ELF-1 (cell line): ENCODE measurements around the gene VPS26A.

Experiments used
- DNase-seq: peaks from one replicate; pipeline ENCODE4 v3.0.0-alpha.2; 2016; ENCODE audit warnings: low read depth, low spot score

The VPS26A gene

DNA sequence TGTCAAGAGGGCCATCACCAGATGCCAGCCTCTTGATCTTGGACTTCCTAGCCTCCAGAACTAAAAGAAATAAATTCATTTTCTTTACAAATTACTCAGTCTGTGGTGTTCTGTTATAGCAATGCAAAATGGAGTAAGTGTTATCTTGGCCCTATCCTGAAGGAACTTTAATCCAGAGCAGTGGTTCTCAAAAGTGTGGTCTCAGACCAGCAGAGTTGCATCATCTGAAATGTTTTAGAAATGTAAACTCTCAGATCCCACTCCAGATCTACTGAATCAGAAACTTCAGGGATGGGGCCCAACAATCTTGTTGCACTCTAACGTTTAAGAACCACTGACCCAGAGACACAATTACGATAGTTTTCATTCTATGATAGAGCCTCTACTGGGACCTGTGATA is 52.8 kb downstream of the VPS26A start:
- no peak for DNase-seq

GRCh38 chr10:69179089-69179742 is 55.2 kb downstream of the VPS26A start:
- no peak for DNase-seq

- DNase-seq: peak; percentile 96
These were observed 56.0 kb downstream of the VPS26A start, which contains the start of gene SUPV3L1 for GRCh38 chr10:69179743-69180524. TSS of gene SUPV3L1 (plus strand) at chr10:69180234. CDS start at chr10:69180292, 58 bp downstream.

DNA sequence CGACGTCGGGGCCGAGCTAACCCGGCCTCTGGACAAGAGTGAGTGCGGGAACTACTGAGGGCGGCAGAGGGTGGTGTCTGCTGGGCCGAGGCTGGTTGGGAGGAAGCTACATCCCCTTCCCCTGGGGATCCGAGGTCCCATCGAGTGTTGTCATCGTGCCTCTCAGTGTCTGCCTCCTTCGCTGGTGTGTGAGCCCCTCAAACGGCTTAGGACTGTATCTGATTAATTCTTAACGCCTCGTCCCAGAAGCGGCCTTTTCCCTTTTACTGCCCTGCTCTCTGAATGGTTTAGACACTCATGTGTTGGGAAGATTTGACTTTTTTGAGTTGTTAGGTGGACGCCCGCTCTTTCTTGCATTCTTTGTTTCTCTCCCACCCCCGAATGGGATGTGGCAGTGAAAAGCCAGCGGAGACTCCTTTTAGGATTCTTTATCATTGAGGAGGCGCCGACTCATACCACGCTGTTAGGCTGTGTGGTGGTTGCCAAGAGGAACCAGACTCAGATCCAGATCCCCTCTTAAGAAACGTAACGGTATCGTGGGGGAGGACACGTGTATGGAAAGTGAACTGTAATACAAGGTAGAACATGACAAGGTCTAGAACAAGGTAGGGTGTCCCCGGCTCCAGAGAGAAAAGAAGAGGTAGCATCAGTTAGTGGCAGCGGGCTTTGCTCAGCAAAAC is 56.7 kb downstream of the VPS26A start:
- DNase-seq: no peak

GRCh38 chr10:69181433-69181832 is 57.5 kb downstream of the VPS26A start:
- no peak for DNase-seq

DNA sequence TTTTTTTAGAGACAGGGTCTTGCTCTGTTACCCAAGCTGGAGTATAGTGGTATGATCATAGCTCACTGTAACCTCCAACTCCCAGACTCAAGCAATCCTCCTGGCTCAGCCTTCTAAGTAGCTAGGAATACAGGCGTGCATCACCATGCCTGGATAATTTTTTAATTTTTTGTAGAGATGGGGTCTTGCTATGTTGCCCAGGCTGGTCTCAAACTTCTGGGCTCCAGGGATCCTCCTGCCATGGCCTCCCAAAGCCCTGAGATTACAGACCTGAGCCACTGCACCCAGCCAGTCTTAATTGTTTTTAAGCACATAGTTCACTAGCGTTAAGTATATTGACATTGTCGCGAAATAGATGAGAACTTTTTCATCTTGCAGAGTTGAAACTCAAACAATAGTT is 58.0 kb downstream of the VPS26A start:
- DNase-seq: no peak

DNA sequence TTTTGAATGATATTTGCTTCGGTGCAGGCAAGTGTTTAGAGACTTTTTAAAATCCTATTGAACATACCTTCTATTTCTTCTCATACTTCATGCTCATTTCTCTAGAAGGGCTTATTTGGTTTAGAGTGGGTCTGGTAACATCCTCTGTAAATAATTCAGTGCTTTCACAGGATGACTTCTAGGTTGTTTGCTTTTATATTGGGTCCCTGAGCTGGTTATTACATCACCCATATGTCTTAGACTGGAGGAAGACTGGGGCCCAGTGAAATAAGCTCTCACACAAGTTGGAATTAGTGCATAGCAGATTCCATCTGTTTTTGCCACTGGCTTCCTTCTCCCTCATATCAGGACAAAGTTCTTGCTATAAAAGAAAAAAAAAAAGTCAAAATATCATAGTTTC is 62.5 kb downstream of the VPS26A start:
- DNase-seq: no peak

GRCh38 chr10:69201045-69201444 is 77.1 kb downstream of the VPS26A start:
- no peak for DNase-seq

DNA sequence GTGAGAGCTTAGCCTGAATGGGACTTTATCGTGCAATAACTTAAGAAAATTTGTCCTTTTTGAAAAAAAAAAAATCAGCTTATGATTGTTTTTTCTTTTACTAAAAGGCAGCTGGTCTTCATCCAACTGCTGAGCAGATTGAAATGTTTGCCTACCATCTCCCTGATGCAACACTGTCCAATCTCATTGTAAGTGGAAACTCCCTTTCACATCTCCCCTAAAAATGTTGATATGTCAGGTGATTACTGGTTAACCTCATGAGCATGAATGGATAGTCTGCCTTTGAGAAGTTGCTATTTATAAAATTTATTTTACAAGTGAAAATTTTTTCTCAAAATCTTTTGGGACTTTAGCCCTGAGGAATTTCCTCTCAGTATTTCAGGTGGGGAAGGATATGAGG is 78.4 kb downstream of the VPS26A start:
- no peak for DNase-seq

DNA sequence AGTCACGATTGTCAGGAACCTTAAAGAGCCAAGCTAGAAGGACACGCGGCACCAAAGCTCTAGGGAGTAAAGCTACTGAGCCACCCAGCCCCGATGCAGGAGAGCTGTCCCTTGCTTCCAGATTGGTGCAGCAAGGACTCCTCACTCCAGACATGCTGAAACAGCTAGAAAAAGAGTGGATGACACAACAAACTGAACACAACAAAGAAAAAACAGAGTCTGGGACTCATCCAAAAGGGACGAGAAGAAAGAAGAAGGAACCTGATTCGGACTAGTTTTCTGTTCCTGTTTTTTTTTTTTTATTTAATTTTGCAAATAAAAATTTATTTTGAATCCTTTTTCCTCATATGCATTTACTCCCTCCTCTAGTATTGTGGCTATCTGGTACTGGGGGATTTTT is 84.8 kb downstream of the VPS26A start:
- DNase-seq: no peak

GRCh38 chr10:69209787-69210484 is 86.0 kb downstream of the VPS26A start:
- no peak for DNase-seq

- no peak for DNase-seq
These were observed 87.1 kb downstream of the VPS26A start for GRCh38 chr10:69211104-69211503.

DNA sequence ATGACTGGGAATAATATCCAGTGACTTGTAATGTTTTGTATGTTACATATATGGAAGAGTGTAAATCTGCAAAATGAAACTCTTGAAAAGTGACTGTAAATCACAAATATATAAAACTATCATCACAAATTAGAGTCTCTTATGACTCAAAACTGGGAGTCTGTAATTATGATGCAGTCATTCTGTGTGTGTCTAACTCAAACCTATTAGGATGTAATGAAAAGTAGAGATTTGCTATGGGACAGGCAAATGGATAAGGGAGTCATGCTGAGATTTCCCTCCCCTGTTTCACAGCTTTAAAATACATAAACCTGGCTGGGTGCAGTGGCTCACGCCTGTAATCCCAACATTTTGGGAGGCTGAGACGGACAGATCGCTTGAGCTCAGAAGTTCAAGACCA is 87.5 kb downstream of the VPS26A start:
- no peak for DNase-seq

DNA sequence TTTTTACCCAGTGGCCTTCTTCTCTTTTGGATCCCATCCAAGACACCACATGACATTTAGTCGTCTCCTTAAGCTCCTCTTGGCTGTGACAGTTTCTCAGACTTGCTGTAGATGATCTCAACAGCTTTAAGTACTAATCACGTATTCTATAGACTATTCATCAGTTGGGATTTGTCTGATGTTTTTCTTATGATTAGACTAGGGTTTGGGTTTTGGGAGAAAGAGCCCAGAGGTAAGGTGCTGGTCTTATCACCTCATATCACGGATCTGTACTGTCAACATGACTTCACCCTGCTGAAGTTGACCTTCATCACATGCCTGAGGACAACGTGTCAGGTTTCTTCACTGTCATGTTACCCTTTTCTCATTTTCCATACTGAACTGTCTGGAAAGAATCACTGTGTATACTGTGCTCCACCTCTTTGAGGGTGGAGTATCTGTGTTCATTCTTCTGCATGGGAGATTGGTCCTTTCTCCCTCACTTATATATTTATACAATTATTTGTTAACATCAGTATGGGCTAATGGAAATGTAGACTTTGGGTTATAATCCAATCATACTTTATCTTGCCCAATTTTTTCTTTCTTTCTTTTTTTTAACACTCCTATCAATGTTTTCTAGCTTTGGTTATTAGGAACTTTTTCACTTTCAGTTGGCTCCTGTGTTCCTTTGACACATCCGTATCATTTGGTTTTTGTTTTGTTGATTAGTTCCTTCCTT is 89.8 kb downstream of the VPS26A start:
- DNase-seq: no peak

DNA sequence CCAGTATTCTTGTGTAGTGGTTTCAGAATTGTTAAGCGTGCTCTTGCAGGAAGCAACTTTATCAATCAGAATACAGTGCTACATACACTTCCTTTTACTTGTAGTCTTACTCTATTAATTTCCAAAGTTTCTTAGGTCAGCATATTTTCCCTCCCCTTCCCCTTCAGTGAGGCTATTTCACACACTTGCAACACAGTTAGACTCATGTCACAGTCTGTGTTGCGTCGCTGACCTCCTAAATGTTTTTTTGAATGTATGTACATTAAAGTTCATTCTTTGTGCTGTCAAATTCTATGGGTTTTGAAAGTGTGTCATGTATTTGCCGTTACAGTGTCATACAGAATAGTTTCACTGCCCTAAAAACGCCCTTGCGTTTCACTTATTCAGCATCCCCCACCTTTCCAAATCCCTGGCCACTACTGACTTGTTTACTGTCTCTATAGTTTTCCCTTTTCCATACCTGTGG is 90.7 kb downstream of the VPS26A start:
- no peak for DNase-seq

DNA sequence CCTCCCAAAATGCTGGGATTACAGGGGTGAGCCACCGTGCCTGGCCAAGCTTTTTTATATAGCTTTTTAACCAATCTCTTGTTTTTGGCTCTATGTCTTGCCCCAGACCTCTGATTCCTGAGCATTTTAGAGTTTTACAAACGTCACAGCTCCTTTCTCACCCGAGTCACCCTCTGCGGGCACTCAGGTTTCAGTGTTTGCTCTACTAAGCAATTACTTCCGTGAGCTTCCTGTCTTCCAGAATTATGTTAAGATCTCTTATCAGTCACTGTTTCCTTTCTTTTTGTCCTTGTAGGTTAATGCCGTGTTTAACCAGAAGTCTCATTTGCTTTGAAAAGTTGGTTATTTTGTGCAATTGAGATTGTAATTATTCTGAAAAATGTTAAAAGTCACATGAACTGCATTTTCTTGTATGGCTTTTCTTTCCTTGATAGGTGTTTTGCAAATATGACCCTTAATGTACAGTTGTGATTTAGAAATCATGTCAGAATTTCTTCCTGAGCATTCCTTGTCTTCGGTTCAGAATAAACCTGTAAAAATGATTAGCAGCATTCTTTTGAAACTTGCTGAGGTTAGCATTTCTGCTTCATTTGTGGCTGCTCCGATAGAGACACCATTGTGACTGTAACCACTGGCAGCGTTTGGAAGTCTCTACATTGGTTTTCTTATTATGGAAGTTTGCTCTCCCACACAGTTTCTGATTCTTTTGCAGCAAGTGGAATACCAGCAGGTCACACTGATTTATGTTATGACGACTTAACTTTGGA is 91.6 kb downstream of the VPS26A start:
- DNase-seq: no peak

- no peak for DNase-seq
These were observed 92.7 kb downstream of the VPS26A start for GRCh38 chr10:69216577-69217118.

GRCh38 chr10:69217119-69217754 is 93.3 kb downstream of the VPS26A start:
- DNase-seq: no peak

DNA sequence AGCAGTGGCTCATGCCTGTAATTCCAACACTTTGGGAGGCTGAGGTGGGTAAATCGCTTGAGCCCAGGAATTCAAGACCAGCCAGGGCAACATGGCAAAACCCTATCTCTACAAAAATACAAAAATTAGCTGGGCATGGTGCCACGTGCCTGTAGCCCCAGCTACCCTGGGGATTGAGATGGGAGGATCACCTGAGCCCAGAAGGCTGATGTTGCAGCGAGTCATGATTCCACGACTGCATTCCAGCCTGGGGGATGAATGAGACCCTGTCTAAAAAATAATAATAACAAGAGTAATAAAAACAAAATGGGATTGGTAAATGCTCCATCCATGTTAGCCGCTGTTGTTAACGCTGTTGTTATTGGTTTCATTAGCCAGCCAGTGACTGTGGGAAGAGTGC is 94.9 kb downstream of the VPS26A start:
- no peak for DNase-seq

DNA sequence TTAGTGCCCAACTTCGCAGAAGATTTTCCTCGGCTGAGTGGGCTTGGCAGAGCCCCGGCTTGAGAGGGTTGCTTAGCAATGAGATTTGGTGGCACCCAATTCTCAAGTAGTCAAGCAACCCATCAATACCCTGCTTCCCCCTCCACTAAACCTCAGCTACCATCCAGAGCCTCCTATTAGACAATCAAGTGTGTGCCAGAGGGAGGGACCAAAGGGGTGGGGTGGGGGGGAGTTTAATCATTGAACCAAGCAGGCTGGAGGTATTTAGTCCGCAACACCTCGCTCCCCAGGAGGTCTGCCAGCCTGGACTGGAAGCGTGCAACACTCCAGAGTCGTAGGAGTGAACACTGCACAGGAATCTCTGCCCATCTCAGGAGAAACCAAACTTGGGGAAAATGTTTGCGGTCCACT is 96.1 kb downstream of the VPS26A start, which contains the start of gene HKDC1:
Gene HKDC1, plus strand, starts transcription at position 292 of the 411 bp plus-strand sequence. Its CDS starts 104 bp downstream, at position 396.
- DNase-seq: no peak
